H9 (cell line): ENCODE measurements around the gene ZNF577. TPM values are rescaled to one million over a fixed set of nuclear protein-coding genes. Genes with fewer than 3 reads are reported as not detected.

ENCODE experiments used
- DNase-seq: peaks from one replicate; pipeline ENCODE4 v3.0.0-alpha.2; 2017
- H2AFZ ChIP-seq: one replicate; pipeline ENCODE4 v1.6.1; 2013; ENCODE audit warnings: mild to moderate bottlenecking, low read length, control low read depth, moderate library complexity
- H2AK5ac ChIP-seq: 2 replicates; pipeline ENCODE4 v1.6.1; 2013; ENCODE audit warnings: low read length, control low read depth, mixed read lengths; ENCODE audit not compliant: insufficient read length
- H2BK120ac ChIP-seq: one replicate; pipeline ENCODE4 v1.6.1; 2013; ENCODE audit warnings: low read depth, mild to moderate bottlenecking, low read length, control low read depth, inconsistent platforms; ENCODE audit not compliant: poor library complexity, severe bottlenecking
- H2BK12ac ChIP-seq: 2 replicates; pipeline ENCODE4 v1.6.1; 2013; ENCODE audit warnings: low read length, control low read depth, mixed read lengths, low read depth; ENCODE audit not compliant: insufficient read length
- H2BK15ac ChIP-seq: 2 replicates; pipeline ENCODE4 v1.6.1; 2013; ENCODE audit warnings: low read depth, low read length, control low read depth
- H2BK20ac ChIP-seq: one replicate; pipeline ENCODE4 v1.6.1; 2013; ENCODE audit warnings: low read depth, mild to moderate bottlenecking, low read length, control low read depth, inconsistent platforms; ENCODE audit not compliant: poor library complexity, severe bottlenecking
- H2BK5ac ChIP-seq: 2 replicates; pipeline ENCODE4 v1.6.1; 2013; ENCODE audit warnings: low read length, control low read depth, mixed read lengths; ENCODE audit not compliant: insufficient read length
- H3K14ac ChIP-seq: 2 replicates; pipeline ENCODE4 v1.6.1; 2013; ENCODE audit warnings: low read length, control low read depth; ENCODE audit not compliant: insufficient read depth
- H3K18ac ChIP-seq: 2 replicates; pipeline ENCODE4 v1.6.1; 2013; ENCODE audit warnings: low read depth, mild to moderate bottlenecking, mixed read lengths, low read length, control low read depth; ENCODE audit not compliant: insufficient read length
- H3K23ac ChIP-seq: 2 replicates; pipeline ENCODE4 v1.6.1; 2013; ENCODE audit warnings: low read length, control low read depth, mixed read lengths, low read depth; ENCODE audit not compliant: insufficient read length
- H3K23me2 ChIP-seq: 2 replicates; pipeline ENCODE4 v1.6.1; 2013; ENCODE audit warnings: low read depth, mild to moderate bottlenecking, mixed read lengths, low read length, control low read depth; ENCODE audit not compliant: insufficient read length, poor library complexity, severe bottlenecking
- H3K27ac ChIP-seq: 2 replicates; pipeline ENCODE4 v1.5.1; 2013; ENCODE audit warnings: low read length, control low read depth, mixed read lengths, low read depth; ENCODE audit not compliant: insufficient read length
- H3K27me3 ChIP-seq: 2 replicates; pipeline ENCODE4 v1.6.1; 2013; ENCODE audit warnings: low read length, control low read depth, inconsistent platforms; ENCODE audit not compliant: insufficient read depth
- H3K4ac ChIP-seq: 2 replicates; pipeline ENCODE4 v1.6.1; 2013; ENCODE audit warnings: low read depth, mild to moderate bottlenecking, control low read depth, inconsistent platforms, low read length, moderate library complexity
- H3K4me1 ChIP-seq: 2 replicates; pipeline ENCODE4 v1.6.1; 2013; ENCODE audit warnings: low read length, control low read depth, inconsistent platforms; ENCODE audit not compliant: insufficient read depth
- H3K4me2 ChIP-seq: 2 replicates; pipeline ENCODE4 v1.6.1; 2013; ENCODE audit warnings: low read length, control low read depth, mixed read lengths; ENCODE audit not compliant: insufficient read length, insufficient read depth
- H3K56ac ChIP-seq: 2 replicates; pipeline ENCODE4 v1.6.1; 2013; ENCODE audit warnings: low read depth, mild to moderate bottlenecking, mixed read lengths, low read length, control low read depth; ENCODE audit not compliant: insufficient read length
- H3K79me1 ChIP-seq: 2 replicates; pipeline ENCODE4 v1.6.1; 2013; ENCODE audit warnings: low read depth, mild to moderate bottlenecking, moderate library complexity, low read length, control low read depth, inconsistent platforms; ENCODE audit not compliant: insufficient read depth, poor library complexity, severe bottlenecking
- H3K79me2 ChIP-seq: 2 replicates; pipeline ENCODE4 v1.6.1; 2013; ENCODE audit warnings: low read length, control low read depth, inconsistent platforms; ENCODE audit not compliant: insufficient read depth
- H3K9ac ChIP-seq: 2 replicates; pipeline ENCODE4 v1.6.1; 2013; ENCODE audit warnings: low read length, control low read depth, mixed read lengths; ENCODE audit not compliant: insufficient read length; ENCODE audit errors: extremely low read depth
- H3K9me3 ChIP-seq: one replicate; pipeline ENCODE4 v1.6.1; 2013; ENCODE audit warnings: low read depth, low read length, inconsistent platforms; ENCODE audit not compliant: control insufficient read depth
- H3T11ph ChIP-seq: one replicate; pipeline ENCODE4 v1.6.1; 2013; ENCODE audit warnings: mild to moderate bottlenecking, low read length, control low read depth, inconsistent platforms
- H4K20me1 ChIP-seq: one replicate; pipeline ENCODE4 v1.6.1; 2013; ENCODE audit not compliant: control insufficient read depth, insufficient read length, insufficient read depth
- H4K5ac ChIP-seq: 2 replicates; pipeline ENCODE4 v1.6.1; 2013; ENCODE audit warnings: low read depth, mild to moderate bottlenecking, mixed read lengths, low read length, control low read depth; ENCODE audit not compliant: insufficient read length
- H4K8ac ChIP-seq: replicated peaks from 2 replicates; pipeline ENCODE4 v1.6.1; 2013; ENCODE audit warnings: low read length, control low read depth, mixed read lengths, low read depth; ENCODE audit not compliant: insufficient read length
- H4K91ac ChIP-seq: 2 replicates; pipeline ENCODE4 v1.6.1; 2013; ENCODE audit warnings: low read depth, mild to moderate bottlenecking, moderate library complexity, mixed read lengths, low read length, control low read depth; ENCODE audit not compliant: insufficient read length
- H3K27ac Mint-ChIP-seq, 3 experiments: 2 replicates in 2 of 3; 3 replicates in 1 of 3; pipeline ENCODE4 v1.8.0; 2020 to 2021; ENCODE audit warnings: mixed read lengths in 3 of 3, mild to moderate bottlenecking in 1 of 3, moderate library complexity in 1 of 3
- H3K27me3 Mint-ChIP-seq: 2 replicates; pipeline ENCODE4 v1.8.0; 2021; ENCODE audit warnings: low read depth, mild to moderate bottlenecking, moderate library complexity, mixed read lengths
- H3K36me3 Mint-ChIP-seq, 3 experiments: 2 replicates in 2 of 3; 3 replicates in 1 of 3; pipeline ENCODE4 v1.8.0; 2020 to 2021; ENCODE audit warnings: low read depth in 3 of 3, mixed read lengths in 3 of 3; ENCODE audit not compliant: insufficient read depth in 1 of 3
- H3K4me1 Mint-ChIP-seq, 2 experiments: 2 replicates each; pipeline ENCODE4 v1.8.0; 2020; ENCODE audit warnings: mixed read lengths in 2 of 2
- H3K4me3 Mint-ChIP-seq, 2 experiments: 2 replicates in 1 of 2; 3 replicates in 1 of 2; pipeline ENCODE4 v1.8.0; 2020 to 2021; ENCODE audit warnings: mild to moderate bottlenecking in 2 of 2, mixed read lengths in 2 of 2, moderate library complexity in 1 of 2
- H3K9me3 Mint-ChIP-seq, 2 experiments: 2 replicates in 1 of 2; 3 replicates in 1 of 2; pipeline ENCODE4 v1.8.0; 2020; ENCODE audit warnings: mild to moderate bottlenecking in 2 of 2, mixed read lengths in 2 of 2, moderate library complexity in 1 of 2
- CTCF ChIP-seq: fragments of 200-600 bp; sonication (generic); conservative IDR thresholded peaks from 3 replicates; pipeline ENCODE4 v1.8.0; 2021; ENCODE audit warnings: antibody characterized with exemption, mild to moderate bottlenecking
- total RNA-seq: library from RNA; stranded (reverse); gene quantifications from 2 replicates; pipeline ENCODE4 v1.2.1, GENCODE V29; 2021

ZNF577 gene
- total RNA-seq, 1 experiment from 2014 or later: 42.1 TPM

- Histone ChIP-seq H4K20me1 (no peaks in the 10 kb centered on the region), H2BK20ac (no peak overlapping the region), H3T11ph (no peak overlapping the region), H3K23me2 (no peaks in the 10 kb centered on the region), H2BK120ac (no peak overlapping the region), H3K4ac (no peak overlapping the region), H3K23ac (no peak overlapping the region), H3K56ac (no peak overlapping the region), H3K79me1 (no peaks in the 10 kb centered on the region), H4K5ac (no peak overlapping the region), H3K79me2 (no peaks in the 10 kb centered on the region), H3K4me2 (no peak overlapping the region), H3K9me3 (peaks cover 12% of the 10 kb centered on the region), H3K9ac (no peak overlapping the region), H2BK5ac (no peak overlapping the region), H3K27ac (no peak overlapping the region), H4K91ac (no peak overlapping the region), H3K18ac (no peak overlapping the region), H3K14ac (no peak overlapping the region), H4K8ac (no peak overlapping the region), H2AFZ (no peak overlapping the region), H3K27me3 (no peaks in the 10 kb centered on the region), H2BK12ac (no peak overlapping the region), H3K4me1 (no peaks in the 10 kb centered on the region), H2BK15ac (no peak overlapping the region), H2AK5ac (no peak overlapping the region)
- H3K36me3 Mint-ChIP-seq: peaks cover 0 to 22% (median 5%) of the 10 kb centered on the region in 3 experiments; a peak in 6 of 7 replicates
- H3K4me3 Mint-ChIP-seq: no peak overlapping the region
- no peak for TF ChIP-seq CTCF
- DNase-seq: no peak
- H3K4me1 Mint-ChIP-seq: no peaks in the 10 kb centered on the region
- H3K9me3 Mint-ChIP-seq: peaks cover 96 to 97% of the 10 kb centered on the region in 2 experiments
- peaks cover 2% of the 10 kb centered on the region; the same call in 1 of the 2 replicates for H3K27me3 Mint-ChIP-seq
- no peak overlapping the region for H3K27ac Mint-ChIP-seq
Measured at GRCh38 chr19:51821921-51822320, 65.8 kb downstream of the ZNF577 start.
